ENCODE data around the gene DLL3.
A peak's percentile ranks its signal among the peaks of the same experiment; 100 is the strongest.

DLL3 gene

DNA sequence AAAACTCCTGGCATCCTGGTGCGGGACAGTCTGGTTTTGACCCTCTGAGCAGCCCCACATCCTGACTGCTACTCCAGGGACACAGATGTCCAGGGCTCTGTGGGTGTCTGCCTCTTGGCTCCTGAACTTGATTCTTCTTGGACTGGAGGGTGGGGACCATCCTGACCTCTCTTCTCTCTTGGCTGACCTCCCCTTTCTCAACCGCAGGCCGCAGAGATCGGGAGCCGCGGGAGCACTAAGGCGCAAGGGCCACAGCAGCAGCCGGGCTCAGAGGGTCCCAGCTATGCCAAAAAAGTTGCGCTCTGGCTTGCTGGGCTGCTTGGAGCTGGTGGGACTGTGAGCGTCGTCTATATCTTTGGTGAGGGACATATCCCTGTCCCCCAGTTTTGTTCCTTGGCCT lies 17.1 kb upstream of the DLL3 start:
- DNase-seq (ENCODE audit: extremely low read depth in 1 of 2, low read depth in 1 of 2), result no peak

DNA sequence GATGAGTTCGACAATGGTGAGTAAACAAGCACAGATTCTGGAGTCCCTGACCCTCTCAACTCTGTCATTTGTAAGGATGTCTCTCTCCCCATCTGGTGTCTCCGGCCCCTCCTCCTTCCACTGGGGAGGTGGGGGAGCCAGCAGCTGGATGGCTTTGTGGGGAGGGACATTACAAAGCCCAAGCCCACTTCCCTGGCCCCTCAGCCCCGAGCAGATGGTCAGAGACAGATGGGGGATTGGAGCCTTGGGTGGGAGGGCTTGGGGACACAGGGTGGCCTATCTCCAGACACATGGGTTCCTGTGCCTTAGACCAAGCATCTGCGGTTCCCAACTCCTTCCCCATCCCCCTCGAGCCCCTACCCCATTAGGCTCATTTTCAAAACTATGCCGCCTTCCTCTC lies 15.6 kb upstream of the DLL3 start:
- no peak for DNase-seq (ENCODE audit: extremely low read depth in 1 of 2, low read depth in 1 of 2)

DNA sequence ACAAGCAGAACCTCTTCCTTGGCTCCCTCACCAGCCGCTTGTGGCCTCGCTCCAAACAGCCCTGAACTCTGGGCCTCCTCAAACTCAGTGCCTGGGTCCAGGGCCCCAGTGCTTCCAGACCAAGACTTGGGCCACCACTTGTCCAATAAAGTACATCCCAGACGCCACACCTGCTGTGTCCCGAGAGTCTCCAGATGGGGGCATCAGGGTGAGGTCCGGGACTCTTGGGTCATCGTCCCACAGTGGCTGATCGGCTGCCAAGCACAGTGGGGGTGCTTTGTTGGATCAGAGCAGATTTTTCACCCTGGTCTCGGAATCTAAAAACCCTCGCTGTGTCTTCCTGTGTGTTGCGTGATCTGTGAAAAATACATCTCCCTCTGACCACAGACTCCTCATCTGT lies 9.0 kb upstream of the DLL3 start:
- DNase-seq (ENCODE audit: extremely low read depth in 1 of 2, low read depth in 1 of 2), result no peak

DNA sequence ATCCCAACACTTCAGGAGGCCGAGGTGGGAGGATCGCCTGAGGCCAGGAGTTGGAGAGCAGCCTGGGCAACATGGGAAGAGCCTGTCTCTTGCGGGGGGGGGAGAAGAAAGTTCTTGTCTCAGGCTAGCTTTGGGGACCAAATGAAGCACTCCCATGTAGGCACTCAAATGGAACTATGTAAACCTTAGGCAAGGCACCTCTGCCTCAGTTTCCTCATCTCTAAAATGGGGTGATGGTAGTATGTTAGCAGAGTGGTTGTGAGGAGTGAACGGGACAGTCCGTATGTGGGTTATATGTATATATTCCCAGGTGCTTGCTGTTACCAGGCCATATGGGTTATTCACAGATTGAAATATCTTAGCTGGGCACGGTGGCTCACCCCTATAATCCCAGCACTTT lies 6.5 kb upstream of the DLL3 start:
- no peak for DNase-seq (ENCODE audit: extremely low read depth in 1 of 2, low read depth in 1 of 2)

DNA sequence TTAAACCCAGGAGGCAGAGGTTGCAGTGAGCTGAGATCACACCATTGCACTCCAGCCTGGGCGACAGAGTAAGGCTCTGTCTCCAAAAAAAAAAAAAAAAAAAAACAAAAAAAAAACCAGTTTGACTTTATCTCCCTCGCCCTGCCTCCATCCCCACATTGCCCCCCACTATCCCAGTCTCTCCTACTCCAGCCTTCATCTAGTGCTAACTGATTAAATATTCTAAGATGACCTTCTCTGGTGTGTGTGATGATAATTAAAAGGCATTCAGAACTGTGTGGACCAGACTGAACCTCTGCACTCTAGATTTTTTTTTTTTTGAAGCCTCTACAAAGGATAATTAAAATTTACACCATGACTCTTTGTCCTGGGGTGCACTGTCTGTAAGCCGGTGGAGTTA lies 6.0 kb upstream of the DLL3 start:
- DNase-seq (ENCODE audit: extremely low read depth in 1 of 2, low read depth in 1 of 2), result no peak

GRCh38 chr19:39494661-39495060 lies 4.1 kb upstream of the DLL3 start:
- no peak for DNase-seq (ENCODE audit: extremely low read depth in 1 of 2, low read depth in 1 of 2)

DNA sequence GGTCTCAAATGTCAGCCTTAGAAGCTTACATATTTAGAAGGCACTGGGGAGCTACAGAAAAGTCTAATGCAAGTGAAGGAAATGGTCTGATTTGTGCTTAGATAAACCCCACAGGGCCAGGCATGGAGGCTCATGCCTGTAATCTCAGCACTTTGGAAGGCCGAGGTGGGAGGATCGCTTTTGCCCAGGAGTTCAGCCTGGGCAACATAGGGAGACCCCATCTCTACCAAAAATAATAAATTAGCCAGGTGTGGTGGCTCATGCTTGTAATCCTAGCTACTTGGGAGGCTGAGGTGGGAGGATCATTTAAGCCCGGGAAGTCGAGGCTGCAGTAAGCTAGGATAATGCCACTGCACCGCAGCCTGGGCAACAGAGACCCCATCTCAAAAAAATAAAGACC lies 2.7 kb upstream of the DLL3 start:
- DNase-seq (ENCODE audit: extremely low read depth in 1 of 2, low read depth in 1 of 2), result no peak

DNA sequence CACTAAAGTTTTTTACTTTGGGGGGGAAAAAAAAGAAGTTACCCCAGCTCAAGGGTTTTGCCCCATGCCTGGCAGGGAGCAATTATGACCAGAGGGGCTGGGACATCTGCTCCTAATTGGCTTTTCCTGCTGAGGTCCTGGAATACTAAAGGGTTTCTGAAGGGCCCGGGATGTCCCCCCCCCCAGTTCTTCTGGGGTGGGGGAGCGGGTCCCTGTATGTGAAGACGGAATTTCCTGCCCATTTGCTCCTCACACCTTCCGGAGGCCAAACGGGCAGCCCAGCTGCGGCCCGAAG lies 1.1 kb upstream of the DLL3 start:
- DNase-seq (ENCODE audit: extremely low read depth in 1 of 2, low read depth in 1 of 2), result no peak

- no peak for DNase-seq (ENCODE audit: extremely low read depth in 1 of 2, low read depth in 1 of 2)
Observed at GRCh38 chr19:39497996-39498797, 550 bp upstream of the DLL3 start.

GRCh38 chr19:39499932-39500331 lies 1.2 kb downstream of the DLL3 start:
- DNase-seq (ENCODE audit: extremely low read depth in 1 of 2, low read depth in 1 of 2), result no peak

DNA sequence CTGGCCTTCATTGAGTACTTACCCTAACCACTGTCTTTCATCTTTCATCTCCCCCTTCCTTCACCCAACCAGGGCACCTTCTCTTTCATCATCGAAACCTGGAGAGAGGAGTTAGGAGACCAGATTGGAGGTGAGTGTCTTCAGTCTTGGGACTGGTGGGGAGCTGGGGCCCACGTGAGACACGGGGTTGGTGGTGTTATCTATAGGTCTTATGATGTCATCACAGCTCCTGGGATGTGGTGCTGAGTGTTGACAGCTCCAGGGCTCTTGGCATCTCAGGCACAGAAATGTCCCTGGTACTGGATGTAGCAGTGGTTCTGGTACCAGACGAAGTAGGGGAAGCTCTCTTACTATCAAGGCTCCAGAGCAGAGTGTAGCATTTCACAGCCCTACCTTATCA lies 1.8 kb downstream of the DLL3 start:
- no peak for DNase-seq (ENCODE audit: extremely low read depth in 1 of 2, low read depth in 1 of 2)

- no peak for DNase-seq (ENCODE audit: extremely low read depth in 1 of 2, low read depth in 1 of 2)
Observed at GRCh38 chr19:39501340-39501739, 2.6 kb downstream of the DLL3 start.

GRCh38 chr19:39502640-39503417 lies 4.1 kb downstream of the DLL3 start:
- DNase-seq (ENCODE audit: extremely low read depth in 1 of 2, low read depth in 1 of 2), result peak; percentile 22 to 61

DNA sequence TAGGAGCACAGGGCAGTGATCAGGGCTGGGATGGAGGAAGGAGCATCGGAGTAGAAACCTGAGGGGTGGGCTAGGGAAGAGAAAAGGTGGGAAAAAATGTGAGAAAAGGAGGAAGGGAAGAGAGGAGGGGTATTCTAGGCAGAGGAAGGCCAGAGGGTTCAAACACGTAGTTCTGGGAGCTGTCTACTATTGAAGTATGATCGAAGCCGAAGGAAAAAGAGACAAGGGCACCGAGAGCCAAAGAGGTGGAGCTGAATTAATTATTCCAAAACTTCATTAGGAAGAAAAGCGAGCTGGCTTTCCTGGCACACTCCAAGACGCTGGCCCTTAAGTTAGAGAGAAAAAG lies 7.8 kb downstream of the DLL3 start:
- no peak for DNase-seq (ENCODE audit: extremely low read depth in 1 of 2, low read depth in 1 of 2)

DNA sequence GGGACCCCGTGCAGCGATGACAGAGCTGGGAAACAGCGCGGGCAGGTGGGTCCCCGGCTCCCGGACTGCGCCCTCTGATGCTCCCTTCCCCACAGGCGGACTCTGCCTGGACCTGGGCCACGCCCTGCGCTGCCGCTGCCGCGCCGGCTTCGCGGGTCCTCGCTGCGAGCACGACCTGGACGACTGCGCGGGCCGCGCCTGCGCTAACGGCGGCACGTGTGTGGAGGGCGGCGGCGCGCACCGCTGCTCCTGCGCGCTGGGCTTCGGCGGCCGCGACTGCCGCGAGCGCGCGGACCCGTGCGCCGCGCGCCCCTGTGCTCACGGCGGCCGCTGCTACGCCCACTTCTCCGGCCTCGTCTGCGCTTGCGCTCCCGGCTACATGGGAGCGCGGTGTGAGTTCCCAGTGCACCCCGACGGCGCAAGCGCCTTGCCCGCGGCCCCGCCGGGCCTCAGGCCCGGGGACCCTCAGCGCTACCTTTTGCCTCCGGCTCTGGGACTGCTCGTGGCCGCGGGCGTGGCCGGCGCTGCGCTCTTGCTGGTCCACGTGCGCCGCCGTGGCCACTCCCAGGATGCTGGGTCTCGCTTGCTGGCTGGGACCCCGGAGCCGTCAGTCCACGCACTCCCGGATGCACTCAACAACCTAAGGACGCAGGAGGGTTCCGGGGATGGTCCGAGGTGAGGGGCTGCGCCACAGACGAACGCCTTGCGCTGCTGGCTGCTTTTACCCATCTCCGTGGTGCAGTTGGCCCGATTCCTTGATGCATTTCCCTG lies 8.4 kb downstream of the DLL3 start:
- no peak for DNase-seq (ENCODE audit: extremely low read depth in 1 of 2, low read depth in 1 of 2)

- DNase-seq (ENCODE audit: extremely low read depth in 1 of 2, low read depth in 1 of 2), result no peak
Observed at GRCh38 chr19:39507715-39508364, 9.1 kb downstream of the DLL3 start.

GRCh38 chr19:39508629-39509028 lies 9.9 kb downstream of the DLL3 start:
- no peak for DNase-seq (ENCODE audit: extremely low read depth in 1 of 2, low read depth in 1 of 2)

GRCh38 chr19:39509233-39509632 lies 10.5 kb downstream of the DLL3 start:
- DNase-seq (ENCODE audit: extremely low read depth in 1 of 2, low read depth in 1 of 2), result no peak

DNA sequence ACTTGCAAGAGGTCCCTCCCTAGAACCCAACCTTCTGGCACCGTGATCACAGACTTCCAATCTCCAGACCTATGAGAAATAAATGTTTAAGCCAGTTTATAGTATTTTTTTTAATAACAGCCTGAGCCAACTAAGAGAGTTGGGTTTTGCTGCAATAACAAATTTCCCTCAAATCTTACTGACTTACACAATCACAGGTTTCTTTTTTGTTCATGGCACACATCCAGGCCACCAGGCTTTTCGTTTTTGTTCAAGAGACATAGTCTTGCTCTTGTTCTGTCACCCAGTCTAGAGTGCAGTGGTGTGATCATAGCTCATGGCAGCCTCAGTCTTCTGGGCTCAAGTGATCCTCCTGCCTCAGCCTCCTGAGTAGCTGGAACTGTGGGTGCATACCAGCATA lies 14.2 kb downstream of the DLL3 start:
- DNase-seq (ENCODE audit: extremely low read depth in 1 of 2, low read depth in 1 of 2), result no peak

GRCh38 chr19:39514840-39515550 lies 16.2 kb downstream of the DLL3 start, which contains the start of gene SELENOV:
SELENOV (plus strand) TSS chr19:39515139; CDS start chr19:39515213, 74 bp downstream.
- no peak for DNase-seq (ENCODE audit: extremely low read depth in 1 of 2, low read depth in 1 of 2)
